HG03378 (cell line): Measurements from ENCODE around the gene HOXB3.

Experiments
- ATAC-seq: cut with Tn5 transposase; IDR thresholded peaks from one replicate; pipeline ENCODE4 v1.9.1; 2021; ENCODE audit warnings: mild to moderate bottlenecking, moderate library complexity; ENCODE audit not compliant: unreplicated experiment

Gene HOXB3

GRCh38 chr17:48571024-48571818 lies 18.8 kb downstream of the HOXB3 start:
- no peak for ATAC-seq

- ATAC-seq, result no peak
Observed at GRCh38 chr17:48570325-48571023, 19.6 kb downstream of the HOXB3 start.

- ATAC-seq, result no peak
Observed at GRCh38 chr17:48569674-48570324, 20.2 kb downstream of the HOXB3 start.

GRCh38 chr17:48569240-48569582 lies 20.8 kb downstream of the HOXB3 start:
- ATAC-seq, result no peak

- no peak for ATAC-seq
Observed at GRCh38 chr17:48568499-48569239, 21.4 kb downstream of the HOXB3 start.

GRCh38 chr17:48567646-48568354 lies 22.2 kb downstream of the HOXB3 start:
- no peak for ATAC-seq

GRCh38 chr17:48567209-48567608 lies 22.8 kb downstream of the HOXB3 start:
- ATAC-seq, result no peak

- no peak for ATAC-seq
Observed at GRCh38 chr17:48566717-48567116, 23.3 kb downstream of the HOXB3 start.

GRCh38 chr17:48565925-48566710 lies 23.9 kb downstream of the HOXB3 start:
- ATAC-seq, result no peak

GRCh38 chr17:48565022-48565554 lies 25.0 kb downstream of the HOXB3 start:
- no peak for ATAC-seq

GRCh38 chr17:48564188-48565021 lies 25.6 kb downstream of the HOXB3 start:
- no peak for ATAC-seq

GRCh38 chr17:48563867-48564187 lies 26.2 kb downstream of the HOXB3 start:
- no peak for ATAC-seq

GRCh38 chr17:48563385-48563838 lies 26.6 kb downstream of the HOXB3 start:
- no peak for ATAC-seq

GRCh38 chr17:48562934-48563333 lies 27.1 kb downstream of the HOXB3 start:
- ATAC-seq, result no peak

GRCh38 chr17:48561884-48562810 lies 27.9 kb downstream of the HOXB3 start:
- ATAC-seq, result no peak

GRCh38 chr17:48559840-48560817 lies 29.9 kb downstream of the HOXB3 start:
- no peak for ATAC-seq
